Sigmoid colon (tissue), 4 donors: Measurements from ENCODE around the gene PRIMPOL.
"Not testable (repeated sequence)": the region's sequence is repeated elsewhere in the genome, so short reads cannot be mapped to it uniquely, and the experiment has no call there.

Source experiments
- CTCF ChIP-seq, 4 experiments: fragments of 450-650 bp in 3 of 4; fragments of 200-600 bp in 1 of 4; IDR thresholded peaks; one replicate each; pipeline ENCODE4 v1.5.1; 2016 to 2019; ENCODE audit warnings: antibody characterized with exemption in 4 of 4, mild to moderate bottlenecking in 3 of 4, moderate library complexity in 2 of 4
- POLR2AphosphoS5 ChIP-seq, 4 donors: sonication (generic); formaldehyde crosslinking; IDR thresholded peaks; one replicate each; pipeline ENCODE4 v1.6.1; 2017; ENCODE audit warnings: antibody characterized with exemption in 4 of 4

GRCh38 chr4:184602857-184603256 lies 46.7 kb upstream of the PRIMPOL start:
- not testable (repeated sequence) for TF ChIP-seq CTCF, POLR2AphosphoS5 (IDR thresholded peaks at IDR 0.05)
